Measurements from ENCODE around the gene LRP1. TPM values are rescaled to one million over a fixed set of nuclear protein-coding genes. Genes with fewer than 3 reads are reported as not detected.

LRP1 gene
- total and polyA plus RNA-seq, 5 experiments from 2014 or later = 0.51 to 6.0 (median 2.7) TPM; not detected in 1

DNA sequence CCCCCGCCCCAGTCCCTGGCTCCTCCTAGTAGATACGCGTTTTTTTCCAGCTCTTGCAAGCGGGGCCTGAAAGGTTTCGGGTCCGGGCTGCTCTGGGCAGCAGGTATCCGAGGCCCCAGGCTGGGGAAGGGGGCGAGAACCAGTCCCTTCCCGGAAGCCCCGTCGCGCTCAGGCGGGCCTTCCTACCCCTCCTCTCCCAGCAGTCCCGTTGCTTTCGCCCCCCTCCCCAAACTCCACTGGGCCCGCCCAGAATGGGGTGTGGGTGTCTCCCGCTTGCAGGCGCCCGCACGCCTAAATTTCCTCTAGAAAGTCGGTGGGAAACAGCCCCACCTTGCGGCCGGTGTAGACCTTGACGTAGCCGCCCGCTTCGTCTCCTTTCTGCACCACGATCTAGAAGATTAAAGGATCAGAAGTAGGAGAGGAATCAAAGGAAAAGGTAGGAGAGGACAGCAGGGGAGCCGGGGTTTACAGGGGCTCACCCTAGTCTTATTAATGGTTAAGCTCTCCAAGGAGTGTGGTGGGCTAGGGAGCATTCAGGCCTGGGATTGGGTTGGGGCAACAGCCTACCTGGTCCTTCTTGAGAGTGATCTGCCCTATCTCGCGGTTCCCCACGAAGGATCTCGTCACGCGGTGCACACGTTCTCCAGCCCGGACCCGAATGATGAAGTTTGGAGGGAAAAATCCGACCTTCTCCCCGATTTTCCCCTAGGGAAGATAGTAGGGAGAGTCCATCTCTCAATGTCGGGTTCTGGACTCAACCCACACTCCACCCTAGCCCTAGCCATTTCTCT, 115.4 kb downstream of the LRP1 start:
- ATAC-seq (peak; percentile 28 to 36), DNase-seq (peak; percentile 60 to 86 (median 78))
- POLR2A ChIA-PET = interaction anchor here (0.9 to 7.5 kb wide), 3 partner anchors 18 to 29 kb away, joined by 3 to 72 read pairs (median 6); partner anchors contain the start of gene NXPH4
- H3K36me3 Mint-ChIP-seq = peaks cover 0 to 7% (median 3%) of the 10 kb centered on the region in 3 donors
- no peaks in the 10 kb centered on the region for H3K9me3 Mint-ChIP-seq
- H3K4me1 Mint-ChIP-seq = peaks cover 31 to 54% (median 49%) of the 10 kb centered on the region in 4 donors
- peak overlapping the region in 3 of 10 donors; percentile 33 to 56 (median 37) for H3K27ac Mint-ChIP-seq
- H3K27me3 Mint-ChIP-seq = peaks cover 23 to 64% (median 47%) of the 10 kb centered on the region in 5 donors
- peak overlapping the region; percentile 70 to 96 (median 86) for H3K4me3 Mint-ChIP-seq

DNA sequence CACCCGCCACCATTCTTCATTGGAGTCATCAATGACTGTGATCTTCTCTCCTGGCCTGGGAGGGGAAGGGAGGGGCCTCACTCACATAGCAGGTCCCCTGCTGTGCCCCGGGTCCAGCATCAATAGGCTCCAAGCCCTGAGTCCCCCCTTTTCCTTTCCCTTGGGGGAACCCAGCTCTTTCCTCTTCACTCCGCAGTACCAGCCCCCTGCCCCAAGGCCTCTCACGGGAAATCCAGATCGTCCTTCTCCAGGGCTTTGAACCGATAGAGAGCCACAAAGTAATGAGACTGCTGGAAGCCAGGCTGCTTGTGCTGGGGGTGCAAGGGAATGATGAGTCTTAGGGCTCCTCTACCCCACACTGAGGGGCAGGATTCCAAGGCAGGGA, 116.0 kb downstream of the LRP1 start:
- Mint-ChIP-seq H3K27ac (peak overlapping the region in 1 of 10 donors; percentile 56), H3K27me3 (peaks cover 21 to 58% (median 43%) of the 10 kb centered on the region in 5 donors), H3K4me1 (peaks cover 33 to 54% (median 48%) of the 10 kb centered on the region in 4 donors), H3K4me3 (peak overlapping the region in 9 of 10 donors; percentile 10 to 91 (median 57)), H3K36me3 (peaks cover 0 to 6% (median 3%) of the 10 kb centered on the region in 3 donors), H3K9me3 (no peaks in the 10 kb centered on the region)
- POLR2A ChIA-PET = interaction anchor here (7.5 kb wide), 1 partner anchor 30 kb away, joined by 72 read pairs; the partner anchor contains the start of gene NXPH4
- no peak for ATAC-seq
- DNase-seq = no peak

- H3K4me3 Mint-ChIP-seq = no peak overlapping the region
- ATAC-seq (no peak), DNase-seq (no peak)
- no peak overlapping the region for H3K27ac Mint-ChIP-seq
- H3K9me3 Mint-ChIP-seq = no peaks in the 10 kb centered on the region
- H3K4me1 Mint-ChIP-seq = peaks cover 16 to 28% (median 24%) of the 10 kb centered on the region in 4 donors
- H3K27me3 Mint-ChIP-seq = peaks cover 8 to 31% (median 17%) of the 10 kb centered on the region in 5 donors
- peaks cover 0 to 6% (median 3%) of the 10 kb centered on the region in 3 donors for H3K36me3 Mint-ChIP-seq
- POLR2A ChIA-PET = no interaction called here
Measured at GRCh38 chr12:57247041-57247440, 118.8 kb downstream of the LRP1 start.

GRCh38 chr12:57248934-57249742, 120.9 kb downstream of the LRP1 start:
- H3K27ac Mint-ChIP-seq = peak overlapping the region in 2 of 10 donors; percentile 27 to 63
- H3K36me3 Mint-ChIP-seq = peaks cover 0 to 11% (median 5%) of the 10 kb centered on the region in 3 donors
- no peak for DNase-seq
- POLR2A ChIA-PET = no interaction called here
- H3K4me3 Mint-ChIP-seq = peak overlapping the region in 2 of 10 donors; percentile 26 to 39
- peaks cover 2 to 10% (median 8%) of the 10 kb centered on the region in 5 donors for H3K27me3 Mint-ChIP-seq
- peaks cover 8 to 11% (median 9%) of the 10 kb centered on the region in 4 donors for H3K4me1 Mint-ChIP-seq
- ATAC-seq = no peak
- no peaks in the 10 kb centered on the region for H3K9me3 Mint-ChIP-seq

DNA sequence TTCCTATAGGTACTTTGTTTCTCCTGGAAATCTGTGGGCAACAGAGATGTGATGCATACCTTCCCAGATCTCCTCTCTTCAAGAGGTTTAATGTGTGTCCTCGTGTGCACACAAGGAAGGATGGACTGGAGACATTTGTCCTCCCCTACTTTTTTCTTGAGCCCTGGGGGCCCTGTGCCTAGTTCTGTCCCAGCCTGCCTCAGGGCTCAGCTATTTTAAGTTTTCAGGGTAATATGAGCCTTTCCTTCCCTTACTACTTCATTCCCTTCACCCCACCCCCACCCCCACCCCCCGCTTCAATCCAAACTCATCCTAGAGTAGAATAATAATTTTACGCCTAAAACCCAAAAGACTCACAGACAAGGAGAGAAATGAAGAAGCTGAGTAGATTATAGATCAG, 122.3 kb downstream of the LRP1 start:
- Mint-ChIP-seq H3K27ac (no peak overlapping the region), H3K4me3 (no peak overlapping the region), H3K27me3 (peaks cover 0 to 2% (median 0%) of the 10 kb centered on the region in 5 donors), H3K36me3 (peaks cover 0 to 17% (median 7%) of the 10 kb centered on the region in 3 donors), H3K4me1 (peaks cover 7 to 10% (median 8%) of the 10 kb centered on the region in 4 donors), H3K9me3 (no peaks in the 10 kb centered on the region)
- no peak for DNase-seq
- no peak for ATAC-seq
- POLR2A ChIA-PET = interaction anchor here (0.9 to 1.0 kb wide), 2 partner anchors 9 to 33 kb away, joined by 3 to 8 read pairs; no protein-coding TSS in a partner anchor

DNA sequence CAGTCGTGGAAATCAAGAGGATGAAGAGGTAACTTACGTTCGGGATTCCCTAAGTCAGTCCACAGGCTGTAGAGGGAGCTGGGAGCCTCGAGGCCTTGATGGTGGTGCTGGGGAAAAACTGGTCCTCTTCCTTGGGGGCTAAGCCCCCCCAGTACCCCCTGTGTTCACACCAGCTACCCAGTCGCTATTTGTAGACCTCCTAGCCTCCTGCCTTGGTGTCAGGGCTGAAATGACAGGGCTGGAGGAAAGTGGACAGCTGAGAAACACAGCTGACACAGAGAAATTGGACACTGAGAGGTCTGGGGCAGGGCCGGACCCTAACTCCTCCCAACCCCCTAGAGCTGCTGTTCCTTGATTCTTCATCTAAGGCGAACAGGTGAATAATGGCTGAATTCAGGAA, 122.7 kb downstream of the LRP1 start, which contains the start of gene STAC3:
TSS of gene STAC3 (minus strand) at position 232 of the 400 bp plus-strand sequence. CDS start 1,551 bp downstream, outside the sequence.
- DNase-seq (no peak), ATAC-seq (no peak)
- H3K4me3 Mint-ChIP-seq = no peak within 1 kb of the TSS
- peaks cover 0 to 21% (median 12%) of the 10 kb centered on the region in 3 donors for H3K36me3 Mint-ChIP-seq
- H3K9me3 Mint-ChIP-seq = no peaks in the 10 kb centered on the region
- H3K27ac Mint-ChIP-seq = peak within 1 kb of the TSS in 1 of 10 donors; percentile 53
- POLR2A ChIA-PET = interaction anchor here (0.9 to 1.0 kb wide), 2 partner anchors 9 to 33 kb away, joined by 3 to 8 read pairs; no protein-coding TSS in a partner anchor
- H3K4me1 Mint-ChIP-seq = peaks cover 7 to 10% (median 8%) of the 10 kb centered on the region in 4 donors
- peaks cover 0 to 2% (median 0%) of the 10 kb centered on the region in 5 donors for H3K27me3 Mint-ChIP-seq

DNA sequence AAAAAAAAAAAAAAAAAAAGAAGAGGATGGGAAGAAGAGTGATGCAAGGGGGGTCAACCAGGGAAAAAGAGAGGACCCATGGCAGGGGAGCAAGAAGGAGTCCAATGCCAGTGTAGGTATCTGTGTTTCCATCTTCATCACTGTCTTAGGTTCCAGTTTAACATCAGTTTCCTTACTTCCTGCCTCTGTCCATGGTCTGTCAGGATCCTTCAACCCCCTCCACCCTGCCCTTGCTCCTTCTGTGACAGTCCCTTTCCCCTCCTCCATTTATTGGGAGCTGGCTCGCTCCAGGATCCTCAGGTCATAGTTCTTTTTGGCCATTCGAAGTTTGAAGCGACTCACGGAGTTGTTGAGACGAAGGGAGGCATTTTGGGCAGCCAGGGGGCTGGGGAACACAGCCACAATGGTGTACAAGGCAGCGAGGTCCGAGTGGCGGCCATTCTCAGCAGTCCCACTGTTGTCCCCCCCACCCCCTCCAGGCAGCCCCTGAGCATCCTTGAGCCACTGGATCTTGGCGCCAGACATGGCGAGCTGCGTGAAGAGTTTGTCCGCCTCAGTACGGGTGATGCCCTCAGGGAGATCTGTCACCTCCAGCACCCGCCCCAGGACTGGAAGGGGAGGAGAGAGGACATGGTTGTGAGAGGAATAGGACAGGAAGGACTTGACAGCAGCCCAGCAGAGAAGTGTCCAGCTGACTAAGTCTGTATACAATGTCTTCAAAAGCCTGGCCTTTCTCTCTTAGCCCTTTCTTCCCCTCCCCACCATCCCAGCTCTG, 126.4 kb downstream of the LRP1 start:
- Mint-ChIP-seq H3K27ac (no peak overlapping the region), H3K36me3 (peaks cover 0 to 52% (median 28%) of the 10 kb centered on the region in 3 donors)

DNA sequence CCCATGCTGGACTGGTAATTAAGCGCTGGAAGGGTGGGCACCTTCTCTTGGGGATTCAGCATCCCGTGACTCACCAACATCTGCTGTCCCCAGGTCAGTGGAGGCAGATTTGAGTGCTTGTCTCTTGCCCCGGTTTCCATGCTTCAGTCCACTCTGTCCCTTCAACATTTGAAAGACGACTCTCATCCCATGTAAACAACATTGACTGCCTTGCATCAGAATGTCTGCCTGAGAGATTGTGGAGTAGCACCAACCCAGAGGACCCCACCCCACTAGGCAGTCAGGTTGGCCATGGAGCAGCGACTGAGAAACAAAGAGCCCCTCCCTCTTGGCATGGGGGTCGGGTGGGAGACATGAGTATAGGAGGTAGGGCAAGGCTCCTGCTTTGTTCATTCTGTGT, 127.6 kb downstream of the LRP1 start:
- no peak overlapping the region for H3K4me3 Mint-ChIP-seq
- H3K36me3 Mint-ChIP-seq = peaks cover 0 to 63% (median 33%) of the 10 kb centered on the region in 3 donors
- POLR2A ChIA-PET = no interaction called here

More for the DNA sequence above, 126.4 kb downstream of the LRP1 start:
- Mint-ChIP-seq H3K4me1 (no peaks in the 10 kb centered on the region), H3K27me3 (no peaks in the 10 kb centered on the region), H3K9me3 (no peaks in the 10 kb centered on the region), H3K4me3 (no peak overlapping the region)
- DNase-seq (no peak), ATAC-seq (no peak)
- POLR2A ChIA-PET = interaction anchor here (0.6 to 0.7 kb wide), 3 partner anchors 18 to 1392 kb away, joined by 3 to 7 read pairs (median 4); no protein-coding TSS in a partner anchor

GRCh38 chr12:57258977-57259970, 131.0 kb downstream of the LRP1 start:
- H3K4me3 Mint-ChIP-seq = no peak overlapping the region
- POLR2A ChIA-PET = no interaction called here
- H3K36me3 Mint-ChIP-seq = peaks cover 0 to 73% (median 34%) of the 10 kb centered on the region in 3 donors
- no peaks in the 10 kb centered on the region for H3K27me3 Mint-ChIP-seq
- DNase-seq (no peak), ATAC-seq (no peak)
- H3K9me3 Mint-ChIP-seq = no peaks in the 10 kb centered on the region
- peak overlapping the region in 1 of 10 donors; percentile 12 for H3K27ac Mint-ChIP-seq
- H3K4me1 Mint-ChIP-seq = peaks cover 3 to 4% (median 3%) of the 10 kb centered on the region in 4 donors

More for the DNA sequence above, 127.6 kb downstream of the LRP1 start:
- Mint-ChIP-seq H3K27me3 (no peaks in the 10 kb centered on the region), H3K27ac (peak overlapping the region in 1 of 10 donors; percentile 62), H3K9me3 (no peaks in the 10 kb centered on the region), H3K4me1 (no peaks in the 10 kb centered on the region)
- ATAC-seq = no peak
- DNase-seq = no peak

DNA sequence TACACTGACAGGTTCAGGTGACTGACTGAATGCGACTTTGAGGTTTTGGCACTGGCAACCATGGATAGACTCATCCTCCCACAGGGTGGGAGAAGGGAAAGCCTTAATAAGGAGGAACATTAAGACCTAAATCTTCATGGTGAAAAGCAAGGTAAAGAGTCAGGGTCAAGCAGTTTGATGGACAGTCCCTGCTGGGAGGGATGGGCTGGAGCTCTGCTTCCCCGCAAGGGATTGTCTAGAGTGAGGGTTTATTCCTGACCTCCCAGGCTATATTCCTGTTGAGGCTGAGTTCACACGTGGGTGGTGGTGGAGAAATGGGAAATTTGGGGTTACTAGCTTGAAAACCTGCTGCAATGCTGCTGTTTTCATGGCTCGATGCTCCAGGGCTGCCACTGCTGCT, 132.1 kb downstream of the LRP1 start:
- Mint-ChIP-seq H3K36me3 (peaks cover 0 to 78% (median 38%) of the 10 kb centered on the region in 3 donors), H3K9me3 (no peaks in the 10 kb centered on the region), H3K27me3 (no peaks in the 10 kb centered on the region), H3K4me1 (peaks cover 3 to 4% (median 3%) of the 10 kb centered on the region in 4 donors), H3K27ac (peak overlapping the region in 1 of 10 donors; percentile 30), H3K4me3 (no peak overlapping the region)
- POLR2A ChIA-PET = no interaction called here
- no peak for ATAC-seq
- no peak for DNase-seq

Measured in naive thymus-derived CD8-positive, alpha-beta T cell (primary cell).